Dendritic cell treated with granulocyte-macrophage colony-stimulating factor and Interleukin-4, amounts not matched to agents 40 ng/mL and 50 ng/mL, for 4 days (primary cell): Measurements from ENCODE around the gene AQP6.

Source experiments
- H3K27ac Mint-ChIP-seq: one replicate; pipeline ENCODE4 v1.8.0; 2022; ENCODE audit warnings: mild to moderate bottlenecking, mixed read lengths
- H3K27me3 Mint-ChIP-seq: one replicate; pipeline ENCODE4 v1.8.0; 2022; ENCODE audit warnings: mild to moderate bottlenecking, mixed read lengths
- H3K36me3 Mint-ChIP-seq: one replicate; pipeline ENCODE4 v1.8.0; 2022; ENCODE audit warnings: low read depth, mixed read lengths
- H3K4me1 Mint-ChIP-seq: one replicate; pipeline ENCODE4 v1.8.0; 2022; ENCODE audit warnings: low read depth, mixed read lengths
- H3K4me3 Mint-ChIP-seq: one replicate; pipeline ENCODE4 v1.8.0; 2022; ENCODE audit warnings: mild to moderate bottlenecking, moderate library complexity, mixed read lengths
- H3K9me3 Mint-ChIP-seq: one replicate; pipeline ENCODE4 v1.8.0; 2022; ENCODE audit warnings: mixed read lengths
- intact Hi-C: fragments of 100-400 bp; cut with micrococcal nuclease; formaldehyde crosslinking; loops from one replicate; pipeline ENCODE4 v1.15.0; 2022

Gene AQP6

DNA sequence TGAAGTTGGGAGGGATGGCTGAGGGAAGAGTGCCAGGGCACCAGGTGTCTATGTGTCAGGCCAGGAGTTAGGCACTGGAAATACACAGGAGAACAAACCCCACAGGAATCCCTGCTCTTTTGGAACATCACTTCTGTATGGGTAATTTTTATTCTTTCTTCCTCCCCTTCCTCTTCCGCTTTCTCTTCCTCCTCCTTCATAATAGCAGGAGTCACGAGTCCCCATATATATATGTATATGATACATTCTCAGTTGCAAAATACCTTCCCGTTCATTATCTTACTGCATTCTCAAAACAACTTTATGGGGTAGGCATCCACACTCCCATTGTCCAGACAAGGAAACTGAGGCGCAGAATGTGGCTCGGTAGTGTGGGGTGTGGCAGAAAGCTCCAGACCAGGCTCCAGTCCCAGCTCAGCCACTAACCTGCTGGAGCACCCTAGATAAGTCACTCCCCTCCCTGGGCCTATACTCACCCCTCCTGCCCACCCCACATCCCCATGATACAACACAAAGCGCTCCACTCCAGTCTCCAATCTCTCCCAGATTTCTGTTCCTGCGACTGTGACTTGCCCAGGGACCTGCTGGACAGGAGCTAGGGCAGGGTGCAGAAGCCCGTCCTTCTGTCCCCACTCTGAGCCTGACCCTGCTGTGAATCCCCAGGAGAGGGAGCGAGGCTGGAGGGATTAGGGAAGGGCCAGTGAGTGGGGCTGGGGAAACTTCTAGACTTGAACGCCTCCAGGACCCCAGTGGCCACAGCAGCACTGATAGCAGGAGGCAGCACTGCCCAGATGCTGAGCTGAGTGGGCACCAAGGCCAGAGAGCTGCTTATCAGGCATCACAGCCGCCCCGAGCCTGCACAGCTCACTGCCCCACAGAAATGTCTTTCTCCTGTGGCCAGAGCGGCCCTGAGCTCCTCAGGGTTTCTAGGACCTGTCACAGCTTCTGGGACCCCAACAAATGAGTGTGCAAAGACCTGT, 23.6 kb upstream of the AQP6 start:
- H3K27me3 Mint-ChIP-seq, result peaks cover 81% of the 10 kb centered on the region
- H3K4me3 Mint-ChIP-seq, result peak overlapping the region; percentile 4
- H3K27ac Mint-ChIP-seq, result peak overlapping the region; percentile 22
- no peaks in the 10 kb centered on the region for H3K36me3 Mint-ChIP-seq
- no peaks in the 10 kb centered on the region for H3K9me3 Mint-ChIP-seq
- intact Hi-C loops, result loop anchor here (5.0 kb wide), 1 partner anchor 82 kb away; no protein-coding TSS in a partner anchor
- H3K4me1 Mint-ChIP-seq, result peaks cover 41% of the 10 kb centered on the region

DNA sequence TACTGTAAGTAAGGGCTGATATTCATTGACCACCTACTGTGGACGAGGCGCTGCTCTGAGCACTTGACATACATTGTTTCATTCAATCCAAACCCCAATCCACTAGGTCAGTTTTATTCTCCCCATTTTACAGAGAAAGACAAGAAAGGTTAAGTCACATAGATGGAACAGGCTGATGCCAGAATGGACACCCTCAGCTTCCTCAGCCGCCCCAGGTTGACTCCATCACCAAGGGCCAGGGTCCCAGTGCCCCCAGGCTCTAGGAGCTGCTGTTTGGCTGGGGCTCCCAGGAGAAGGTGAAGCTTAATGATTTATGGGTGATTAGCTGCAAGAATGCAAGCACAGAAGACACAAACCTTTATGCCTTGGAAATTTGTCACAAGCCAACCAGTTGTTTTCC, 22.9 kb upstream of the AQP6 start:
- intact Hi-C loops, result loop anchor here (5.0 kb wide), 1 partner anchor 83 kb away; no protein-coding TSS in a partner anchor
- H3K4me1 Mint-ChIP-seq, result peaks cover 41% of the 10 kb centered on the region
- peaks cover 85% of the 10 kb centered on the region for H3K27me3 Mint-ChIP-seq
- H3K36me3 Mint-ChIP-seq, result no peaks in the 10 kb centered on the region
- no peak overlapping the region for H3K4me3 Mint-ChIP-seq
- no peak overlapping the region for H3K27ac Mint-ChIP-seq
- H3K9me3 Mint-ChIP-seq, result no peaks in the 10 kb centered on the region

DNA sequence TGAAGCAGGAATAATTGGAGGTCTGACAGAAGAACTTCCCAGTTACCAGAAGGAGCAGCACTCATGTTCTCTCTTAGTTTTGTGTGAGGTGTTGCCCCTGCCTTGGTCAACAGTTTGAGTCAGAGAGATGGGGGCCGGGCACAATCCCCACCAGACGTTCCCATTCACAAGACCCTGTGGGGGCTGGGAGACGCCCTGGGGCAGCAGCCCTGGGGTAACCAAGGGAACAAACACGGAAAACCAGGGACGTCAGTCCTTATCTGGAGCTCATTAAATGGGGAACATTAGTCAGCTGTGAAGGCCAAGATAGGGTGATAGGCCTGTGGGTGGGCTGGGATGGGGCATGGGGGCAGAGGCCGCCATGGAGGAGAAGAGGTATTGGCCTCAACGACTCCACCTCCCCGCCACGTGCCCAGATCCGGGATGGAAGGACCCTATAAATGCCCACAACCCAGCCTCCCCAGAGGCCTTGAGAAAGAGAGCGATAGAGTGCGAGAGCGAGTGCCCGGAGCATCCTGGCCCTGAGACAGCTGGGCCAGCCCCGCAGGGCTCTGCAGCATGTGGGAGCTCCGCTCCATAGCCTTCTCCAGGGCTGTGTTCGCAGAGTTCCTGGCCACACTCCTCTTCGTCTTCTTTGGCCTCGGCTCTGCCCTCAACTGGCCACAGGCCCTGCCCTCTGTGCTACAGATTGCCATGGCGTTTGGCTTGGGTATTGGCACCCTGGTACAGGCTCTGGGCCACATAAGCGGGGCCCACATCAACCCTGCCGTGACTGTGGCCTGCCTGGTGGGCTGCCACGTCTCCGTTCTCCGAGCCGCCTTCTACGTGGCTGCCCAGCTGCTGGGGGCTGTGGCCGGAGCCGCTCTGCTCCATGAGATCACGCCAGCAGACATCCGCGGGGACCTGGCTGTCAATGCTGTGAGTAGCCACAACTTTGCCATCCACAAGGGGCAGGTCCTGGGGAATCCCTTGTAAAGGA, 22.2 kb upstream of the AQP6 start, which contains the start of gene AQP2:
Gene AQP2, plus strand, starts transcription at position 465 of the 979 bp plus-strand sequence. Its CDS starts 94 bp downstream, at position 559.
- no peaks in the 10 kb centered on the region for H3K36me3 Mint-ChIP-seq
- H3K27me3 Mint-ChIP-seq, result peaks cover 86% of the 10 kb centered on the region
- H3K9me3 Mint-ChIP-seq, result no peaks in the 10 kb centered on the region
- intact Hi-C loops, result no loop called here
- peak within 1 kb of the TSS; percentile 22 for H3K27ac Mint-ChIP-seq
- H3K4me3 Mint-ChIP-seq, result no peak within 1 kb of the TSS
- H3K4me1 Mint-ChIP-seq, result peaks cover 38% of the 10 kb centered on the region

DNA sequence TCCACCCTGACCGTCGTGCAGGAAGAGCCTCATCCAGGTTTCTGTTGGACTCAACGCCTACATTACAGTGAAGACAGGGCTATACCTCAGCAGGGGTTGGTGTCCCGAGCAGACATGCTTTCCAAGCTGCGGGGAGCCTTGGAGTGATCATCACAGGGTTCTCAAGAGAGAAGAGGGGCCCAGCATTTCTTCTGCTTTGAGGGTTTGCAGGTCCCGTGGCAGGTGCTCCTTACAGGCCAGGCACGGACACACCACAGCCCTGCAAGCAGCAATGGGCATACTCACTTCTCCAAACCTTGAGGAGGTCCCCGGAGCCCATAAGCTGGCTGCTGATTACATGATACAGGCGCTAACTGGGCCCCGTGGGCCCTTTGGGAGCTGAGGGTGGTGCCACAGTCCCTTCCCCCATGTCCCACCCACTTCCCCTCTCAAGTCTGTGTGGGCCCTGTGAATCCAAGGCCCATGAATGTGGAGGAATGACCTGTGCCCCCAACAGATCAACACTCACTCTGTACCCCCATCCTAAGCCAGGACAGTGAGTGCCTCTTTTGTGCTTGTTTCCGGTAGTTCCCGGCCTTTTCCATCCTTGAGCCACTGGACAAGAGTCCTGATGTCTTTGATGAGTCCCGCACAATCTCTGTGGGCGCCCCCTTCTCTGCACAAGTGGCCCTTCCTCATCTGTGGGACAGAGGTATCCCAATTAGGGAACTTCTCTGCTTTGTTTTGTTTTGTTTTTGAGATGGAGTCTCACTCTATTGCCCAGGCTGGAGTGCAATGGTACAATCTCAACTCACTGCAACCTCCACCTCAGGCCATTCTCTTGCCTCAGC, 21.1 kb upstream of the AQP6 start:
- Mint-ChIP-seq H3K27me3 (peaks cover 86% of the 10 kb centered on the region), H3K4me1 (peaks cover 45% of the 10 kb centered on the region), H3K36me3 (no peaks in the 10 kb centered on the region), H3K9me3 (no peaks in the 10 kb centered on the region), H3K27ac (no peak overlapping the region), H3K4me3 (no peak overlapping the region)
- intact Hi-C loops, result no loop called here

DNA sequence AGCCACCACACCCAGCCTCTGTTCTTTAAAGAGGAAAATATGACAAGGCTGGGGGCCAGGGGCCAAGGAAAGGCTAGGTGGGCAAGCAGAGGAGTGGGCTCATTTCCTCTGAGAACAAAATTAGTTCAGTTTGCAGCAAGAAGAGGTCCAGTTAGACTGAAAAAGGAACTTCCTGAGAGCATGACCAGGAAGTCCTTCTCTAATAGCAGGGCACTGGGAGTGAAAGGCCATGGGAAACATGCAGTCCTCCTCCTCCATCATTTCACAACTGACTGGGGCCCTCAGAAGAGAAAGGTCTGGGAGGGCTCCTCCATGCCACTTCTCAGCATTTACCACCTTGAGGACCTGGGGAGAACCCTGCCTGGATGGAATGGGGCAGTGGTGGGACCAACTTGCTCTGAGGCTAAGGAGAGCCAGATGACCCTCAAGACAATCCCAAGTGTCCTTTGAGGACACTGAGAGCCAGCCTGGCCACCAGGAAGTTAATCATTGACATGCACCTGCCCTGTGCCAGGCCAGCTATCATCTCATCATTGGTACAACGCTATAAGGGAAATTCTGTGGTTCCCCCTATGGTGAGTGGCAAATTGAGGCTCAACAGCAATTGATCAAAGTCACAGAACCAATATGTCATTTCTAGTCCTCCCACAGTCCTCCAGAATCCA, 20.2 kb upstream of the AQP6 start:
- Mint-ChIP-seq H3K27me3 (peaks cover 90% of the 10 kb centered on the region), H3K9me3 (no peaks in the 10 kb centered on the region), H3K4me1 (peaks cover 46% of the 10 kb centered on the region), H3K36me3 (no peaks in the 10 kb centered on the region), H3K4me3 (no peak overlapping the region), H3K27ac (no peak overlapping the region)
- intact Hi-C loops, result no loop called here

DNA sequence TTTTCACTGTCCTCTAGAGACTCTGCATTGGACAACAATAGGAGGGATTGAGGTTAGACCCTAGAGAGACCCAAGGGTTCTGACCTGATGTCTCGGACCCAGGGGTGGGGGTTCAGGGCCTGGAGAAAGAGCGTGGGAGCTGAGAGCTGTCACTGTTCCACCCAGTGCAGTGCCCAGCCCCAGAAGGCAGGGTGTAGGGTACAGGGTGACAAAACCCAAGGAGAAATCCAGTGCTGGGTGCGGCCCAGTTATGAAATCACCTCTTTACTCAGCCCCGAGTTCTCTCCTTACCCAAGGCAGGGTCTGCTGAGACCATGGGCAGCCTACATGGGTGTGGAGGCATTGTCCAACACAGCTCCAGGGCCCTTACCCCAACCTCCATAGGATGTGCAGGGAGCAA, 19.6 kb upstream of the AQP6 start:
- H3K27ac Mint-ChIP-seq, result no peak overlapping the region
- H3K4me1 Mint-ChIP-seq, result peaks cover 45% of the 10 kb centered on the region
- no peaks in the 10 kb centered on the region for H3K36me3 Mint-ChIP-seq
- intact Hi-C loops, result no loop called here
- H3K27me3 Mint-ChIP-seq, result peaks cover 90% of the 10 kb centered on the region
- no peak overlapping the region for H3K4me3 Mint-ChIP-seq
- no peaks in the 10 kb centered on the region for H3K9me3 Mint-ChIP-seq

DNA sequence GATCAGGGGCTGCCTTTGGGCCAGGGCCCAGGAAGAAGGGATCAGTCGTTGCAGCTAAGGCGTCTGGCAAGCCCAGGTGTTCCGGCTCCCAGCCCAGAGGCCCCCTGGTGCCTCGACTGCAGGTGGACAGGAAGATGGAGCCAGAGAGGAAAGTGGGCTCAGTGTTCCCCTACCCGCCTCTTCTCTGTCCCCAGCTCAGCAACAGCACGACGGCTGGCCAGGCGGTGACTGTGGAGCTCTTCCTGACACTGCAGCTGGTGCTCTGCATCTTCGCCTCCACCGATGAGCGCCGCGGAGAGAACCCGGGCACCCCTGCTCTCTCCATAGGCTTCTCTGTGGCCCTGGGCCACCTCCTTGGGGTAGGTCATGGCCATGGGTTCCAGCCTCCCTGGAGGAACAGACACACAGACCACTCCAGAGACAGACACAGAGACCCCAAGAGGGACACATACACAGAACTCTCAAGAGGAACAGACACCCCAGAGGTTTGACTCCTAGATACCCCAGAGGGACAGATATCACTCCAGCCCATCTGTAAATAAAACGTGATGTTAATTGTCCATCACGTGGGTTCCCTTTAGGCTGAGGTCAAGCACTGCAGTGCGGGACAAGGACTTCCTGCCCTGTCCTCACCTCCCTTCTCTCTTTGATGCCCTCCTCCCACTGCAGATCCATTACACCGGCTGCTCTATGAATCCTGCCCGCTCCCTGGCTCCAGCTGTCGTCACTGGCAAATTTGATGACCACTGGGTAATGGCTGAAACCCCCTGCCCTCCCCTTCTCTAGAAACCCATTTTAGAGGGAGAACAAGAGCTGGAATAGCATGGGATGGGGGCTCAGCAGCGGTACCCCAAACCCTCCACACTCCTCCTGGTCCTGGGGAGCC, 18.5 kb upstream of the AQP6 start:
- H3K36me3 Mint-ChIP-seq, result no peaks in the 10 kb centered on the region
- H3K9me3 Mint-ChIP-seq, result no peaks in the 10 kb centered on the region
- peaks cover 94% of the 10 kb centered on the region for H3K27me3 Mint-ChIP-seq

DNA sequence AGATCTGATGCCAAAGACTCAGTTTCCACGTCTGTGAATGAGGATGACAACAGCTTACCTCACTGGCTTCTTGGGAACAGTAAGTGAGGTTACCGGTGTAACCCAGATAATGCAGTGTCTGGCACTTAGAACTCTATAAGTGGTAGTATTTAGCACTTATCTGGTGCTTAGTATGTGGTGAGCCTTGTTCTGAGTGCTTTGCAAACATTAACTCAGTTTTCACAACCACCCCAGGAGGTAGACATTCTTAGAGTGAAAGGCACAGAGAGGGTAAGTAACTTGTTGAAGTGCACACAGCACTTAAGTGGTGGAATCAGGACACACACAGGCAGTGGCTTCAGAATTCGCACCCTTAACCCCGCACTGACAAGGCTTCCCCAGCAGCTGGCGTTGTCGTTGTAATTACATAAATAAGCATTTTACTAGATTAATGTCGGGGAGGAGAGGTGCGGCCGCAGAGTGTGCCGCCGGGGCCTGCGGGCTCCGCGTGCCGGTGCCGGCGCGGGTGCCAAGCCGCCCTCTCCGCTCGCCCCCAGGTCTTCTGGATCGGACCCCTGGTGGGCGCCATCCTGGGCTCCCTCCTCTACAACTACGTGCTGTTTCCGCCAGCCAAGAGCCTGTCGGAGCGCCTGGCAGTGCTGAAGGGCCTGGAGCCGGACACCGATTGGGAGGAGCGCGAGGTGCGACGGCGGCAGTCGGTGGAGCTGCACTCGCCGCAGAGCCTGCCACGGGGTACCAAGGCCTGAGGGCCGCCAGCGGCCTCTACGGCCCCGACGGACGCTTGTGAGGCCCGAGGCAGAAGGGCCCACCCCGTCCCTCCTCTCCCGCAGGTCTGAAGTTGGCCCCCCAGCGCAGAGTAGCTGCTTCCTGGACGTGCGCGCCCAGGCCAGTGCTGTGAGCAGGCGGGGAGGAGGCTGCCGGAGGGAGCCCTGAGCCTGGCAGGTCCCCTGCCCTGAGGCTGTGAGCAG, 17.6 kb upstream of the AQP6 start:
- intact Hi-C loops, result no loop called here

More for the DNA sequence above, 18.5 kb upstream of the AQP6 start:
- intact Hi-C loops, result no loop called here
- Mint-ChIP-seq H3K27ac (no peak overlapping the region), H3K4me1 (peaks cover 35% of the 10 kb centered on the region), H3K4me3 (no peak overlapping the region)

DNA sequence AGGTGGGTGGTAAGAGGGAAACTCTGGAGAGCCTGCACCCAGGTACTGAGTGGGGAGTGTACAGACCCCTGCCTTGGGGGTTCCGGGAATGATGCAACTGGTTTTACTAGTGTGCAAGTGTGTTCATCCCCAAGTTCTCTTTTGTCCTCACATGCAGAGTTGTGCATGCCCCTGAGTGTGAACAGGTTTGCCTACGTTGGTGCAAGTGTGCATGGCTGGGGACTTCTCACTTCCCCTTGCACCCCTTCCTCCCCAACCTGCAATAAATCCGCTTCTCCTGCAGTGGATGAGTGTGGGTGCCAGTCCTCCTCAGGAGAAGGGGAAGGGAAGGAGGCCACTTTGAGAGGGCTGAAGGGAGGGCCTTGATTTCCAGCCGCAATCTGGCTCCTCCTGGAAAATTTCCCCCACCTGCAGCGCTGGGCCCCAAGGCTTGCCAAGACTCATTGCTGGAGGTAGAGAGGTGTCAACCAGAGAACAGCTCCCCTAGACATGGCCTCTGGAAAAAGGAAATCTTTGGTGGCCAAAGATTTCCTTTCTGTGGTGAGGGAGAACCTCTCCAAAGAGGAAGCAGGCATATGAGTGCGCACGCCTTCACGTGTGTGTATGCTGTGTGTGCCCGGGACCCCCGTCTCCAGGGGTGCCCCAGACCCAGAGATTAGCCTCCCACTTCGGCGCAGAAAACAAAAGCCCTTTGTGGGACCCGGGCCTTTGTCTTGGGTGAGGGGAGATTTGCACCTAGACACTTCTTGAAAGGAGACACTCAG, 16.7 kb upstream of the AQP6 start:
- Mint-ChIP-seq H3K27ac (no peak overlapping the region), H3K4me1 (peaks cover 34% of the 10 kb centered on the region), H3K4me3 (peak overlapping the region; percentile 4), H3K27me3 (peaks cover 95% of the 10 kb centered on the region), H3K36me3 (no peaks in the 10 kb centered on the region), H3K9me3 (no peaks in the 10 kb centered on the region)
- intact Hi-C loops, result no loop called here

More for the DNA sequence above, 17.6 kb upstream of the AQP6 start:
- H3K4me1 Mint-ChIP-seq, result peaks cover 30% of the 10 kb centered on the region
- no peak overlapping the region for H3K27ac Mint-ChIP-seq
- H3K9me3 Mint-ChIP-seq, result no peaks in the 10 kb centered on the region
- H3K27me3 Mint-ChIP-seq, result peaks cover 95% of the 10 kb centered on the region
- no peaks in the 10 kb centered on the region for H3K36me3 Mint-ChIP-seq
- H3K4me3 Mint-ChIP-seq, result no peak overlapping the region

DNA sequence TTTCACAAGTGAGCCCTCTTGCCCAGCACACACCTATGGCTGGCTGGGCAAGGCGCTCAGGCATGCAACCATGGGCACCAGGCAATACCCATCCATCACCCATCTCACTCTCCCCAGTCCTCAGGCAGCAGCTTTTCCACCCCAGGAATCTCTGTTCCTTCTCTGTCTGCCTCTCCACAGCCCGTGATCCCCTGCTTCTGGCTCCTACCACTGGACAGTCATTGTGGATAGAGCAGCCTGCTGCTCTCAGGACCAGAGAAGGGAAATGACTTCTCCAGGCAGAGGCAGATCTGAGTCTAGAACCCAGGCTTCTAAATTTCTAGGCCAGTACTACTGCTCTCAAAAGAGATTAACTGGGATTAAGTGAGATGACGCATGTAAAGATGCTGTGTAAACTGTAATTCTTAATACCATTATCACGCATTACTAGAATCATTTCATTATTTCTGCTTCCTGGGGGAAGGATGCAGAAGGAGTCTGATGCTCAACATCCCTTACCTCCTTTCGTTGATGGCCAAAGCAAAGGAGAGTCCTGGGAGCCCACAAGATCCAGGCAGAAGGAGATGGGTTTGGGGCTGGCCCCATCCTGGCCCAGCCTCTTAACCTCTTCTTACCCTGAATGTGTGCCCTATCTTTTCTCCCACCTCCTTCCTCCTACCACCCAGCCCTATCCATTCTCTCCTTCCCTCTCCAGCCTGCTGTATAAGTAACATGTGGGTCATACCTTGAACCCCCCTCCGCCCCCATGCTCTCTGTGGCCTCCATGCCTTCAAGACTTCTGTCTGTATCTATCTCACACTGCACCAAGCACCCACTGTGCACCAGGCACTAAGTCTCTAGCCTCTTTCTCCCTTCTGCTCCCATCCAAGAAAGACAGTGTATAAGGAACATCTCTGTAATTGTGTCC, 15.8 kb upstream of the AQP6 start:
- Mint-ChIP-seq H3K9me3 (no peaks in the 10 kb centered on the region), H3K27me3 (peaks cover 93% of the 10 kb centered on the region), H3K27ac (no peak overlapping the region), H3K36me3 (no peaks in the 10 kb centered on the region), H3K4me3 (no peak overlapping the region), H3K4me1 (peaks cover 26% of the 10 kb centered on the region)
- intact Hi-C loops, result no loop called here
